B cell (primary cell): ENCODE data around the gene GOLGB1. TPM values are rescaled to one million over a fixed set of nuclear protein-coding genes. Genes with fewer than 3 reads are reported as not detected.

Experiments
- ATAC-seq: fragments of 200-7000 bp; cut with Tn5 transposase; one replicate; pipeline ENCODE4 v1.10.0; 2021; ENCODE audit warnings: low read depth, mild to moderate bottlenecking, moderate number of reproducible peaks, moderate library complexity
- CTCF ChIA-PET: fragments of 350-600 bp; sonication (Branson Sonifier 250); formaldehyde crosslinking; loops from one replicate; lab custom pipeline; 2021; ENCODE audit warnings: antibody characterized with exemption, inconsistent platforms; lab: Charles Lee
- POLR2A ChIA-PET: fragments of 350-600 bp; sonication (Branson Sonifier 250); formaldehyde crosslinking; loops from one replicate; lab custom pipeline; 2021; ENCODE audit warnings: antibody characterized with exemption; lab: Charles Lee
- DNase-seq: peaks from one replicate; pipeline ENCODE4 v3.0.0; 2013
- H2AFZ ChIP-seq: 2 replicates; pipeline ENCODE4 v1.6.1; 2012; ENCODE audit warnings: mild to moderate bottlenecking, low read depth, low read length; ENCODE audit not compliant: insufficient read depth, poor library complexity, severe bottlenecking
- H3K27ac ChIP-seq, 2 donors: 1 replicate in 1 of 2; 2 replicates in 1 of 2; pipeline ENCODE4 v1.5.1; 2012 to 2013; ENCODE audit warnings: low read length in 2 of 2, mild to moderate bottlenecking in 2 of 2, moderate library complexity in 1 of 2
- H3K27me3 ChIP-seq, 4 experiments: fragments of 200-600 bp in 1 of 4; sonication (generic) in 1 of 4; replicated peaks in 1 of 4; 1 replicate in 2 of 4; 2 replicates in 2 of 4; pipeline versions ENCODE4 v1.6.1 to v1.7.0; 2013 to 2016; ENCODE audit warnings: low read length in 3 of 4, mild to moderate bottlenecking in 2 of 4, mixed read lengths in 1 of 4, moderate library complexity in 1 of 4; ENCODE audit not compliant: insufficient read depth in 4 of 4, control insufficient read depth in 3 of 4; ENCODE audit errors: control extremely low read depth in 1 of 4
- H3K36me3 ChIP-seq, 2 experiments: replicated peaks in 1 of 2; 1 replicate in 1 of 2; 2 replicates in 1 of 2; pipeline versions ENCODE4 v1.6.1 to v1.7.1; 2013; ENCODE audit warnings: low read length in 1 of 2; ENCODE audit not compliant: insufficient read depth in 2 of 2, control insufficient read depth in 1 of 2; ENCODE audit errors: control extremely low read depth in 1 of 2, extremely low read depth in 1 of 2
- H3K4me1 ChIP-seq, 2 donors: fragments of 200-600 bp in 1 of 2; sonication (generic) in 1 of 2; 1 replicate in 1 of 2; 2 replicates in 1 of 2; pipeline versions ENCODE4 v1.5.1 to v1.6.1; 2013 to 2017; ENCODE audit warnings: low read length in 2 of 2; ENCODE audit not compliant: control insufficient read depth in 2 of 2, insufficient read depth in 2 of 2
- H3K4me2 ChIP-seq: replicated peaks from 2 replicates; pipeline ENCODE3; 2012; ENCODE audit warnings: mild to moderate bottlenecking, low read depth, low read length; ENCODE audit not compliant: poor library complexity, severe bottlenecking
- H3K4me3 ChIP-seq, 5 experiments: fragments of 200-600 bp in 1 of 5; sonication (generic) in 1 of 5; 1 replicate in 3 of 5; 2 replicates in 2 of 5; pipeline versions ENCODE4 v1.5.1 to v1.7.0; 2011 to 2016; ENCODE audit warnings: low read length in 4 of 5, mild to moderate bottlenecking in 4 of 5, low read depth in 2 of 5, control low read depth in 1 of 5, moderate library complexity in 1 of 5; ENCODE audit not compliant: insufficient read depth in 1 of 5; ENCODE audit errors: control extremely low read depth in 1 of 5, extremely low read depth in 1 of 5
- H3K79me2 ChIP-seq: fragments of 200-600 bp; sonication (generic); one replicate; pipeline ENCODE4 v1.6.0; 2016; ENCODE audit warnings: low read length; ENCODE audit not compliant: control insufficient read depth, insufficient read depth
- H3K9ac ChIP-seq: fragments of 200-600 bp; sonication (generic); 2 replicates; pipeline ENCODE4 v1.6.1; 2017; ENCODE audit warnings: mild to moderate bottlenecking, low read length, moderate library complexity
- H3K9me3 ChIP-seq, 3 donors: one replicate each; pipeline versions ENCODE4 v1.6.1 to v1.7.1; 2013; ENCODE audit warnings: low read length in 2 of 3; ENCODE audit not compliant: control insufficient read depth in 2 of 3, insufficient read depth in 1 of 3; ENCODE audit errors: control extremely low read depth in 1 of 3
- H4K20me1 ChIP-seq: 2 replicates; pipeline ENCODE4 v1.6.0; 2012; ENCODE audit warnings: mild to moderate bottlenecking, low read length; ENCODE audit not compliant: insufficient read depth, control insufficient read depth, poor library complexity, severe bottlenecking
- H3K27ac Mint-ChIP-seq: one replicate; pipeline ENCODE4 v1.8.0; 2021; ENCODE audit warnings: mixed read lengths
- H3K27me3 Mint-ChIP-seq: one replicate; pipeline ENCODE4 v1.8.0; 2021; ENCODE audit warnings: mixed read lengths
- H3K4me1 Mint-ChIP-seq: one replicate; pipeline ENCODE4 v1.8.0; 2021; ENCODE audit warnings: mixed read lengths
- H3K4me3 Mint-ChIP-seq: one replicate; pipeline ENCODE4 v1.8.0; 2021; ENCODE audit warnings: mixed read lengths
- H3K9me3 Mint-ChIP-seq: one replicate; pipeline ENCODE4 v1.8.0; 2022; ENCODE audit warnings: mixed read lengths; ENCODE audit not compliant: insufficient read depth
- CTCF ChIP-seq: fragments of 200-600 bp; IDR thresholded peaks from one replicate; pipeline ENCODE4 v1.8.0; 2022; ENCODE audit warnings: antibody characterized with exemption, mild to moderate bottlenecking
- EZH2 ChIP-seq: IDR thresholded peaks from 2 replicates; pipeline ENCODE4 v1.6.1; 2012; ENCODE audit warnings: borderline replicate concordance, low read depth, mild to moderate bottlenecking, moderate library complexity, low read length; ENCODE audit not compliant: insufficient read depth, poor library complexity, severe bottlenecking
- WGBS: methylation state at CpG from one replicate; pipeline ENCODE4 v1.1.5; 2013; ENCODE audit warnings: missing lambda C conversion rate; ENCODE audit not compliant: insufficient coverage; 5-methylcytosine and 5-hydroxymethylcytosine counted together
- intact Hi-C: fragments of 100-400 bp; cut with micrococcal nuclease; formaldehyde crosslinking; loops from one replicate; pipeline ENCODE4 v1.10.0; 2022
- polyA plus RNA-seq: library from polyadenylated mRNA; depleted of rRNA; stranded (reverse); fragments of >200 nt; gene quantifications from 2 replicates; pipeline ENCODE4 v1.2.3, GENCODE V29; 2012
- total RNA-seq, 2 donors: library from RNA; stranded (reverse); fragments of 120-200 nt in 1 of 2; gene quantifications; 1 replicate in 1 of 2; 2 replicates in 1 of 2; pipeline versions ENCODE4 v1.2.3 to v1.2.4, GENCODE V29; 2013 to 2022

GOLGB1 gene
- total and polyA plus RNA-seq, 2 donors (not counting 1 experiment from before 2014, with no cell fraction given): 6.2 to 58.7 TPM

DNA sequence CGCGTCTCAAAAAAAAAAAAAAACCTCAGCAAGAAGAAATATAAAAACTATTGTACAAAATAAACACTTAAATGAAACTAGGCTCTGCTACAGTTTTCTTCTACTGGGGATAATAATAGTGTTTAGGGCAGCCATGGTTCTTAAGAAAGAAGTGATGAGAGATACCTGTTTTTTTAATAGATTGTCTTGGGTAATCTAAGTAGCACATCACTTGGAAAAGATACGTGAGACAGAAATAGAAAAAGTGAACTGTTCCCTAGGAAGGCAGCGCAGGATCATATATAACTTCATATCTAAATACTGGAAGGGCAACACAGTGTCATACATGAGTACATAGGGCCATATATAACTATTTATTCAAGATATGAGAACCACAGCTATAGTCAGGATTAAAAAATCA, 11.9 kb downstream of the GOLGB1 start:
- H2AFZ ChIP-seq: no peak overlapping the region
- ATAC-seq (no peak), DNase-seq (no peak)
- no CpG with 5 or more reads among the region's 4 CpGs for WGBS
- Mint-ChIP-seq H3K4me3 (no peak overlapping the region), H3K4me1 (peaks cover 41% of the 10 kb centered on the region), H3K27ac (no peak overlapping the region), H3K9me3 (no peaks in the 10 kb centered on the region), H3K27me3 (no peaks in the 10 kb centered on the region)
- H3K4me1 ChIP-seq: peaks cover 0 to 3% of the 10 kb centered on the region in 2 donors
- ChIA-PET POLR2A (no interaction called here), CTCF (no interaction called here)
- intact Hi-C loops: no loop called here
- no peak overlapping the region for H3K27ac ChIP-seq
- no peak overlapping the region for H3K9ac ChIP-seq
- H3K4me3 ChIP-seq: no peak overlapping the region
- H3K9me3 ChIP-seq: no peaks in the 10 kb centered on the region
- H3K79me2 ChIP-seq: peaks cover 84% of the 10 kb centered on the region
- no peaks in the 10 kb centered on the region for H4K20me1 ChIP-seq
- peaks cover 0 to 2% of the 10 kb centered on the region in 2 experiments for H3K36me3 ChIP-seq
- no peak overlapping the region for H3K4me2 ChIP-seq
- H3K27me3 ChIP-seq: no peaks in the 10 kb centered on the region
- TF ChIP-seq EZH2 (no peak), CTCF (no peak)

- H3K79me2 ChIP-seq: peaks cover 86% of the 10 kb centered on the region
- Mint-ChIP-seq H3K27me3 (no peaks in the 10 kb centered on the region), H3K9me3 (no peaks in the 10 kb centered on the region), H3K27ac (no peak overlapping the region), H3K4me3 (no peak overlapping the region), H3K4me1 (peaks cover 43% of the 10 kb centered on the region)
- ChIA-PET CTCF (no interaction called here), POLR2A (no interaction called here)
- intact Hi-C loops: no loop called here
- H3K4me1 ChIP-seq: peaks cover 0 to 3% of the 10 kb centered on the region in 2 donors
- no peaks in the 10 kb centered on the region for H3K9me3 ChIP-seq
- peaks cover 0 to 2% of the 10 kb centered on the region in 2 experiments for H3K36me3 ChIP-seq
- no peak for ATAC-seq
- no peak overlapping the region for H3K4me2 ChIP-seq
- H4K20me1 ChIP-seq: no peaks in the 10 kb centered on the region
- WGBS: no CpG with 5 or more reads among the region's 3 CpGs
- no peak for DNase-seq
- no peaks in the 10 kb centered on the region for H3K27me3 ChIP-seq
- no peak overlapping the region for H3K9ac ChIP-seq
- H2AFZ ChIP-seq: no peak overlapping the region
- no peak overlapping the region for H3K4me3 ChIP-seq
- no peak overlapping the region for H3K27ac ChIP-seq
- no peak for TF ChIP-seq CTCF
- TF ChIP-seq EZH2: no peak
These were observed 13.4 kb downstream of the GOLGB1 start for GRCh38 chr3:121736112-121736511.
